ENCODE data around the gene AKAP13.

DNA sequence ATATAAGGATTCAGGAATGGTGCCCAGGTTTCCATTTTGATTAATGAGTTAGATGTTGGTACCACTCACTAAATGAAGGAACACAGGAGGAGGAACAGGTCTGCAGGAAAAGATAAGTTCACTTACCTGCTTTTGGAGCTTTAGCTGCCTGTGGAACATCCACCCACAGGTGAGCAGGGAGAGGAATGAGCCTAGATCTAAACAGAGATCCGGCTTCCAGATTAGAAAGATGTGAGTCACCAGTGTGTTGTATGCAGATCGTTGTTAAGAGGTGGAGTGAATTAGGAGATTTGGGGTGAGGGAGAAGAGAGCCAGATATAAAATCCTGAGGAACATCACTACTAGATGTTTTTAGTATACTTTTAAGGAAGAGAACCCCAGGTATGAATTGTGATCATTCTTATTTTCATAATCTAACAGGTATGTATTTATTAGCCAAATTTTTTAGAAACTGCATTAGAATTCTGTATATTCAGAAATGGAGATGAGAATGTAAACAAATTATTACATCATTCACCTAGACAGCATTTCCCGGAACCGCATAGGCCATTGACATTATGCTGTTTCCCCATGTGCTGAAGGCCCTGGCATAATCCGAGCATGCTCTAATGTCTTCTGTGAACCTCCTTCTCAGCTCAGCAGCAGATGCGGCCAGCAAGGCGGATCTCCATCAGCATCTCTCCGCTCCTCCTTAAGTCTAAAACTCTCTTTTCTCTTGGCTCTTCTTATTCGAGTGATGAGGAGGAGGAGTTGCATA, 296.1 kb downstream of the AKAP13 start:
- TF ChIP-seq, protein P1, sequence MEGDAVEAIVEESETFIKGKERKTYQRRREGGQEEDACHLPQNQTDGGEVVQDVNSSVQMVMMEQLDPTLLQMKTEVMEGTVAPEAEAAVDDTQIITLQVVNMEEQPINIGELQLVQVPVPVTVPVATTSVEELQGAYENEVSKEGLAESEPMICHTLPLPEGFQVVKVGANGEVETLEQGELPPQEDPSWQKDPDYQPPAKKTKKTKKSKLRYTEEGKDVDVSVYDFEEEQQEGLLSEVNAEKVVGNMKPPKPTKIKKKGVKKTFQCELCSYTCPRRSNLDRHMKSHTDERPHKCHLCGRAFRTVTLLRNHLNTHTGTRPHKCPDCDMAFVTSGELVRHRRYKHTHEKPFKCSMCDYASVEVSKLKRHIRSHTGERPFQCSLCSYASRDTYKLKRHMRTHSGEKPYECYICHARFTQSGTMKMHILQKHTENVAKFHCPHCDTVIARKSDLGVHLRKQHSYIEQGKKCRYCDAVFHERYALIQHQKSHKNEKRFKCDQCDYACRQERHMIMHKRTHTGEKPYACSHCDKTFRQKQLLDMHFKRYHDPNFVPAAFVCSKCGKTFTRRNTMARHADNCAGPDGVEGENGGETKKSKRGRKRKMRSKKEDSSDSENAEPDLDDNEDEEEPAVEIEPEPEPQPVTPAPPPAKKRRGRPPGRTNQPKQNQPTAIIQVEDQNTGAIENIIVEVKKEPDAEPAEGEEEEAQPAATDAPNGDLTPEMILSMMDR (IDR thresholded peaks at IDR 0.05; ENCODE audit: poor library complexity, severe bottlenecking), result no peak
- TF ChIP-seq EP300 (conservative IDR thresholded peaks at IDR 0.05; ENCODE audit: poor library complexity, severe bottlenecking), result no peak
- TF ChIP-seq TAF1 (IDR thresholded peaks at IDR 0.05; ENCODE audit: low read depth), result no peak
- TF ChIP-seq POLR2AphosphoS5 (IDR thresholded peaks at IDR 0.05), result no peak

Measured in neural cell (in vitro differentiated cells).